ENCODE data around the gene PRDM11.

The PRDM11 gene

GRCh38 chr11:45163956-45164575 is 17.6 kb downstream of the PRDM11 start:
- no peak for DNase-seq (ENCODE audit: low read depth, low spot score)
- no peaks in the 10 kb centered on the region for H3K36me3 ChIP-seq (ENCODE audit: insufficient read depth, low read length)
- no peak overlapping the region for H3K4me3 ChIP-seq
- TF ChIP-seq FOXP2 (optimal IDR thresholded peaks at IDR 0.05; ENCODE audit: control extremely low read depth, extremely low read length, insufficient read depth), result no peak
- TF ChIP-seq POLR2AphosphoS5 (IDR thresholded peaks at IDR 0.05; ENCODE audit: borderline replicate concordance, low read depth, low read length), result no peak
- no peak for TF ChIP-seq EZH2 (IDR thresholded peaks at IDR 0.05)
- no peak overlapping the region for H3K9ac ChIP-seq (ENCODE audit: insufficient read length)
- H3K27ac ChIP-seq, result no peak overlapping the region
- H3K9me3 ChIP-seq (ENCODE audit: low read depth, low read length), result no peaks in the 10 kb centered on the region

GRCh38 chr11:45165386-45165785 is 18.9 kb downstream of the PRDM11 start:
- no peak for DNase-seq (ENCODE audit: low read depth, low spot score)
- Histone ChIP-seq H3K27ac (no peak overlapping the region), H3K36me3 (ENCODE audit: insufficient read depth, low read length) (no peaks in the 10 kb centered on the region), H3K9ac (ENCODE audit: insufficient read length) (no peak overlapping the region), H3K9me3 (ENCODE audit: low read depth, low read length) (no peaks in the 10 kb centered on the region), H3K4me3 (no peak overlapping the region)
- no peak for TF ChIP-seq FOXP2 (optimal IDR thresholded peaks at IDR 0.05; ENCODE audit: control extremely low read depth, extremely low read length, insufficient read depth)
- TF ChIP-seq EZH2 (IDR thresholded peaks at IDR 0.05), result no peak

GRCh38 chr11:45165806-45166603 is 19.6 kb downstream of the PRDM11 start:
- no peaks in the 10 kb centered on the region for H3K36me3 ChIP-seq (ENCODE audit: insufficient read depth, low read length)
- H3K27ac ChIP-seq, result no peak overlapping the region
- no peak for TF ChIP-seq POLR2AphosphoS5 (IDR thresholded peaks at IDR 0.05; ENCODE audit: borderline replicate concordance, low read depth, low read length)
- no peak for TF ChIP-seq EZH2 (IDR thresholded peaks at IDR 0.05)
- TF ChIP-seq FOXP2 (optimal IDR thresholded peaks at IDR 0.05; ENCODE audit: control extremely low read depth, extremely low read length, insufficient read depth), result no peak
- H3K4me3 ChIP-seq, result no peak overlapping the region
- DNase-seq (ENCODE audit: low read depth, low spot score), result no peak
- no peak overlapping the region for H3K9ac ChIP-seq (ENCODE audit: insufficient read length)
- H3K9me3 ChIP-seq (ENCODE audit: low read depth, low read length), result no peaks in the 10 kb centered on the region

GRCh38 chr11:45166604-45166897 is 20.1 kb downstream of the PRDM11 start:
- Histone ChIP-seq H3K36me3 (ENCODE audit: insufficient read depth, low read length) (no peaks in the 10 kb centered on the region), H3K4me3 (no peak overlapping the region), H3K27ac (no peak overlapping the region), H3K9ac (ENCODE audit: insufficient read length) (no peak overlapping the region), H3K9me3 (ENCODE audit: low read depth, low read length) (no peaks in the 10 kb centered on the region)
- no peak for DNase-seq (ENCODE audit: low read depth, low spot score)
- no peak for TF ChIP-seq EZH2 (IDR thresholded peaks at IDR 0.05)
- TF ChIP-seq FOXP2 (optimal IDR thresholded peaks at IDR 0.05; ENCODE audit: control extremely low read depth, extremely low read length, insufficient read depth), result no peak
- no peak for TF ChIP-seq POLR2AphosphoS5 (IDR thresholded peaks at IDR 0.05; ENCODE audit: borderline replicate concordance, low read depth, low read length)

GRCh38 chr11:45167283-45167682 is 20.8 kb downstream of the PRDM11 start:
- TF ChIP-seq POLR2AphosphoS5 (IDR thresholded peaks at IDR 0.05; ENCODE audit: borderline replicate concordance, low read depth, low read length), result no peak
- no peak for TF ChIP-seq FOXP2 (optimal IDR thresholded peaks at IDR 0.05; ENCODE audit: control extremely low read depth, extremely low read length, insufficient read depth)
- no peak for TF ChIP-seq EZH2 (IDR thresholded peaks at IDR 0.05)
- Histone ChIP-seq H3K4me3 (no peak overlapping the region), H3K27ac (no peak overlapping the region)

GRCh38 chr11:45168366-45169130 is 22.1 kb downstream of the PRDM11 start:
- Histone ChIP-seq H3K9ac (ENCODE audit: insufficient read length) (no peak overlapping the region), H3K4me3 (no peak overlapping the region), H3K27ac (no peak overlapping the region), H3K36me3 (ENCODE audit: insufficient read depth, low read length) (no peaks in the 10 kb centered on the region), H3K9me3 (ENCODE audit: low read depth, low read length) (no peaks in the 10 kb centered on the region)
- DNase-seq (ENCODE audit: low read depth, low spot score), result no peak
- TF ChIP-seq POLR2AphosphoS5 (IDR thresholded peaks at IDR 0.05; ENCODE audit: borderline replicate concordance, low read depth, low read length) (no peak), EZH2 (IDR thresholded peaks at IDR 0.05) (no peak), FOXP2 (optimal IDR thresholded peaks at IDR 0.05; ENCODE audit: control extremely low read depth, extremely low read length, insufficient read depth) (no peak)

More at GRCh38 chr11:45167283-45167682, 20.8 kb downstream of the PRDM11 start:
- no peak for DNase-seq (ENCODE audit: low read depth, low spot score)
- no peak overlapping the region for H3K9ac ChIP-seq (ENCODE audit: insufficient read length)
- no peaks in the 10 kb centered on the region for H3K36me3 ChIP-seq (ENCODE audit: insufficient read depth, low read length)
- H3K9me3 ChIP-seq (ENCODE audit: low read depth, low read length), result no peaks in the 10 kb centered on the region

- H3K4me3 ChIP-seq, result no peak overlapping the region
- no peaks in the 10 kb centered on the region for H3K36me3 ChIP-seq (ENCODE audit: insufficient read depth, low read length)
- H3K27ac ChIP-seq, result no peak overlapping the region
- no peaks in the 10 kb centered on the region for H3K9me3 ChIP-seq (ENCODE audit: low read depth, low read length)
- DNase-seq (ENCODE audit: low read depth, low spot score), result no peak
- TF ChIP-seq POLR2AphosphoS5 (IDR thresholded peaks at IDR 0.05; ENCODE audit: borderline replicate concordance, low read depth, low read length) (no peak), FOXP2 (optimal IDR thresholded peaks at IDR 0.05; ENCODE audit: control extremely low read depth, extremely low read length, insufficient read depth) (no peak), EZH2 (IDR thresholded peaks at IDR 0.05) (no peak)
- H3K9ac ChIP-seq (ENCODE audit: insufficient read length), result no peak overlapping the region
Measured at GRCh38 chr11:45169310-45170072, 23.1 kb downstream of the PRDM11 start.

- no peak overlapping the region for H3K27ac ChIP-seq
- H3K9me3 ChIP-seq (ENCODE audit: low read depth, low read length), result no peaks in the 10 kb centered on the region
- TF ChIP-seq FOXP2 (optimal IDR thresholded peaks at IDR 0.05; ENCODE audit: control extremely low read depth, extremely low read length, insufficient read depth) (no peak), POLR2AphosphoS5 (IDR thresholded peaks at IDR 0.05; ENCODE audit: borderline replicate concordance, low read depth, low read length) (no peak), EZH2 (IDR thresholded peaks at IDR 0.05) (no peak)
- no peaks in the 10 kb centered on the region for H3K36me3 ChIP-seq (ENCODE audit: insufficient read depth, low read length)
- DNase-seq (ENCODE audit: low read depth, low spot score), result no peak
- no peak overlapping the region for H3K9ac ChIP-seq (ENCODE audit: insufficient read length)
- H3K4me3 ChIP-seq, result no peak overlapping the region
Measured at GRCh38 chr11:45170484-45170883, 24.0 kb downstream of the PRDM11 start.

Data from SK-N-MC (cell line).